NCI-H1930 (cell line): ENCODE data around the gene VPS9D1.

ENCODE experiments used
- DNase-seq, 2 experiments: peaks; one replicate each; lab custom pipeline; 2025; lab: John Stamatoyannopoulos, UW

The VPS9D1 gene

DNA sequence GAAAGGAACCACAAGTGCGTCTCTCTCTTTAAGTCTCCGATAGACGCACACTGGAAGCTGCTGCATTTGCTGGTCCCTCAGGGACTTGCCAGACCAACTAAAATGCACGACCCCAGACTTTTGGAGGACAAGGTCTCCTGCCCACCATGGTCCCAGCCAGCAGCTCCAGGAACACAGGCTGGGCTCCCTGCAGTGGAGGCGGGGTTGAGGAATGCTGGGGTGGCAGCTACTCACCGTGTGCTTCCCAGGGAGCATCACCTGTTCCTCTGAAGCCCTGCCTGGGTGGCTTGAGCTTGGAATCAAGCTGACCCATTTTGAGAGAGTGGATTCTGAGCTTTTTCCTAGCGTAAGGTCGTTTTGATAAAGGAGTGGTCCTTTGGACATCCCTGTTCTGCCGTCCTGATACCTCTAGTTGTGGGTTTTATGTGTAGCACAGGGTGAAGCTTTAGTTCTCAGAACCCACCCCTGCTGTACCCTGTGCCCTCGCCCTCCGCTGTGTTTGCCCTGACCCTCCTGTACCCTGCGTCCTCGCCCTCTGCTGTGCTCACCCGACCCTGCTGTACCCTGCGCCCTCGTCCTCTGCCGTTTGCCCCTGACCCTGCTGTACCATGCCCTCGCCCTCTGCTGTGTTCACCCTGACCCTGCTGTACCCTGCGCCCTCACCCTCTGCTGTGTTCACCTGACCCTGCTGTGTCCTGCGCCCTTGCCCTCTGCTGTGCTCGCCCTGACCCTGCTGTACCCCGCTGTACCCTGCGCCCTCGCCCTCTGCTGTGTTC is 11.6 kb upstream of the VPS9D1 start:
- no peak for DNase-seq

DNA sequence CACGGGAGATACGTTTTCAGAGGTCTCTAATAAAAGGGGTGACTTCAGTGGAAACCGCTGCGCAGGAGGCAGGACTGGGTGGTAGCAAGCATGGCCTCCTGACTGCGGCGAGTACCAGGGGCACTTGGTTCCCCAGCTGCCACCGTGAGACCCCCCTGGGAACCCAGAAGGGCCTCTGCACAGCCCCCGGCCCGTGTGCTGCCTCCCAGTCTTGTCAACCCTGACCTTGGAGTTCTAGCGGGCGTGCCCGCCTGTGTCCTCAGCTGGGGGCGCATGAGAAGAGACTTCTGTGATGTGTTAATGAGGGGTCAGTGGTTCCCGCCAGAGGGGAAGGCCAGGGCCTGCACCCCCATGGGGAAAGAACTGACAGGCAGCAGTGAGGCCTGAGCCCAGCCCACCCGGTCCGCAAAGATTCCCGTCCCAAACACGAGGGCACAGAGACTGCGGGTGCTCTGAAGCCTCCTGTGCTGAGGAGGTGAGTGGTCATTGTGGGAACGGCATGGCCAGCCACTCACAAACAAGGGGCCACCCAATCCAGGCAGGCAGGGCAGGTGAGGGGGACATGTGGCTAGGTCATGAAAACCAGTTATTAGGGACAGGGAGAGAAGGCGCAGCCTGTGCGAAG is 10.0 kb upstream of the VPS9D1 start:
- no peak for DNase-seq

DNA sequence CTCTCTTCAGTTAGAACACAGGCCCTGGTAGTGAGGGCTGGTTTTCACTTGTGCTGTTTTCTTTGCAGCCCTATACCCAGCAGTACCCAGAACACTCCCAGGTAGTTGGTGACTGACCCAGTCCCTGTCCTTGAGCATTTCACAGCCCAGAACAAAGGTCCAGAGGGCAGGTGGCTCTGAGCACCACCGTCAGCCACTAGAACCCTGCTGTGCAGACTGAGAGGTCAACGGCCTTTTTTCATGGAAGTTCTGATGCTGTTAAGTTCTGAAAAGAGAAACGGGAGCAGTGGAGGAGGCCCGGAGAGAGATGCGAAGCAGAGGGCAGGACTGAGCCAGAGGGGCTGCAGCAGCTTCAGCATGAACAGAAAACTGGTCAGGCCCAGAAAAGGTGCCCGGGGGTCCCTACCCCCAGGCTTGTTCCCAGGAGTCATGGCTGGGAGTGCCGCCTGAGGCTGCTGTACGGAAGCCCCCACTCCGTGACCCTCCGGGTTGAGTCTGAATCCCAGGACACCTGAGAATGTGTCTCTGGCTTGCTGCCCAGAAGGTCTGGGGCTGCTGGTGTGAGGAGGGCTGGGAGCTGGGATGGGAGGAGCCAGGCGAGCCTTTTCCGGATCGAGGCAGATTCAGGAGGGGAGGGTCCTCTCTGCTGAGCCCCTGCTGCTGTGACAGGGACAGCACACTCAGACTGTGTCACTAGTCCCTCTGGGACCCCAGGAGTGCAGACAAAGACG is 9.3 kb upstream of the VPS9D1 start:
- DNase-seq, result no peak

DNA sequence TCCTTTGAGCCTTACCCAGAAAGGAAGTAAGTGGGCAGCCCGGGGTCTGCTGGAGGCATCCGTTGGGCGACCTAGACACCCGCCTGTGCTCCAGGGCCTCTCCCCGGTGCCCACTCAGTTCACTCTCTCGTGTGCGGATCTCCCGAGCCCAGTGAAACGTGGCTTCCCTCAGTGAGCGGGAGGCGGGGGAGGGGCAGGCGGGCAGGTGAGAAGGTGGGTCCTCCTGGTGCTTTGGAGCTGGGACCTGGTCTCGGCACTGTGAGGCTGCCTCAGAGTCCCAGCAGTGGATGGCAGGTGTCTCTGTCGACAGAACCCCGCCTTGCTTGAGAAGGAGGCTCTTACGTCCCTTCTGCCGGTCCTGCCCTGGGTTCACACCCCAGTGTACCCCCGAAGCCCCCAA is 8.6 kb upstream of the VPS9D1 start:
- no peak for DNase-seq

DNA sequence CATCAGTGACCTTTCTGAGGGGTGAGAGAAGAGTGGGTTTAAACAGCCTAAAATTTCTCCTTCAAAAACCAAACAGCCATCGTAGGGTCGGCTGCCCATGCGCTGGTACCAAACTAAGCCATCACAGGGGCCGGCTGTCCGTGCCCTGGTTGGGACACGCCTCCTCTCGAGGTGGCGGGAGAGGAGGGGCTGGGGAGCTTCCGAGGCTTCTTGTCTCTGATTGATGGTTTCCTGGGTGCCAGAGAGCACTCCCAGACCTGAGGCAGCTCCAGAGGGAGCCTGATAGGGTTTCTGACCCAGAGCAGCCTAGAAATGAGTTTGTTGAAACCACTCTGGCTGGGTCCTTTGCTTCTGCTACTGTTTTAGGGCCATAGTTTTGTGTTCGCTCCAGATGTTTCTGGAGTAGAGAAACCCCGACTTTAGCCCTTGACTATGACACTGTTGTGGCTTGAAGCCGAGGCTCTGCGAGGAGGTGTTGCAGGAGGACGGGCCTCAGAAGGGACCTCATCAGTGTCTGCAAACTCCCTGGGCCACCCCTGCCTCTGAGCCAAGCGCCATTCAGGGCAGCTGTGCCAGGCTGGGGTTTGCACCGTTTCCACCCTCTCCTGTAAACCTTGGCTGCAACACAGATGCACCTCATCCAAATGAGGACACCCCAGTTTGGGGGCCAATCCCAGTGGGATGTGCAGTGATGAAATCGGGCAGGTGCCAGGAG is 6.9 kb upstream of the VPS9D1 start:
- DNase-seq, result no peak

DNA sequence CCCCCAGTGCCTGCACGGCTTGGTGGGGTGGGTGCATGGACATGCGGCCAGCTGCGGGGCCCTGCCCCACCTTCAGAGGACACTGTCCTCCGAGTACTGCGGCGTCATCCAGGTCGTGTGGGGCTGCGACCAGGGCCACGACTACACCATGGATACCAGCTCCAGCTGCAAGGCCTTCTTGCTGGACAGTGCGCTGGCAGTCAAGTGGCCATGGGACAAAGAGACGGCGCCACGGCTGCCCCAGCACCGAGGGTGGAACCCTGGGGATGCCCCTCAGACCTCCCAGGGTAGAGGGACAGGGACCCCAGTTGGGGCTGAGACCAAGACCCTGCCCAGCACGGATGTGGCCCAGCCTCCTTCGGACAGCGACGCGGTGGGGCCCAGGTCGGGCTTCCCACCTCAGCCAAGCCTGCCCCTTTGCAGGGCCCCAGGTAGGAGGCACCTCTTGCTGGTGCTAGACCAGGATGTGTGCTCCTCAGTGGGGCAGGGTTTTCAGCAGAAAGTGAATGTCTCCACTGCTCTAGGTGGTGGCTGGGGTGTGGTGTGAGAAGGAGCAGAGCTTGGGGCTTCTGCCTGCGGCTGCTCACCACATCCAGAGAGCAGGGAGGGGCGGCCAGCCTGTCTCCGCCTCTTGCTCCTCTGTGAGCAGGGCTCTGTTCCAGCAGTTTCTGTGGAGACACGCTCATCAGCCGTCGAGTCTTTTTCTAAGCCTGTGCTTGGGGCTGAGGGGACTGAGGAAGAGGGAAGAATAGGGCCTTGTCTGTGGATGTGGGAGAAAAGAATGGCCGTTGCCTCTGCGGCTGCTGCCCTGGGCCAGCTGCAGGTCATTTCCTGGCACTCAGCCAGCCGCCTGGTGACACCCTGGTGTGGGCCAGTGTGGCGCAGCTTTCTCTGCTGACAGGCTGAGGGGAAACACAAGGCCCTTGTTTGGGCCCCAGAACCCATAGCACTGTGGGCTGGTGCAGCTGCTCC is 2.9 kb upstream of the VPS9D1 start:
- no peak for DNase-seq

DNA sequence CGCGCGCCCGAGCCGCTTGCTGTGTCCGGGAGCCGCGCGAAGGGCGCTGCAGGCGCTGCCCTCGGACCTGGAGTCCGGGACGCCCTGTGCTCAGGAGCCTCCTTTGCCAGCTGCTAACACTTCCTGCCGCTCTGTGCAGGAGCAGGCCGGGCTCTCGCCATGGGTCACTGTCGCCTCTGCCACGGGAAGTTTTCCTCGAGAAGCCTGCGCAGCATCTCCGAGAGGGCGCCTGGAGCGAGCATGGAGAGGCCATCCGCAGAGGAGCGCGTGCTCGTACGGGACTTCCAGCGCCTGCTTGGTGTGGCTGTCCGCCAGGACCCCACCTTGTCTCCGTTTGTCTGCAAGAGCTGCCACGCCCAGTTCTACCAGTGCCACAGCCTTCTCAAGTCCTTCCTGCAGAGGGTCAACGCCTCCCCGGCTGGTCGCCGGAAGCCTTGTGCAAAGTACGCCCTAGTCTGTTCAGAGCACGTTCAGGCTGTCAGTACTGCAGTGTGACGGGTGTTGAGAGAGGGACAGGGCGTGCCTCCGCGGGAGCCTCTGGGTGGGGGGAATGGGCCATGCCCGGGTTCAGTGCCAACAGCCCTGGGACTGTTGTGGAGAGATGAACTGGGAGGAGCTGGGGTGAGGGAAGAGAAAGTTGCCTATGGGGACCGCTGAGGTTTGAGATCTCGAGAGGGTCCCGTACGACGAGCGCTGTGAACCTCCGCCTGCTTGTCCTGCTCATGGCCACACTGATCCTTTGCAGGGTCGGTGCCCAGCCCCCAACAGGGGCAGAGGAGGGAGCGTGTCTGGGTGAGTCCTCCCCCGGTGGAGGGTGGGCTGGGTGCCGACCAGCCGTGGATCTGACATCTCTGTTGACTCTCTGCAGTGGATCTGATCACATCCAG is 1.9 kb upstream of the VPS9D1 start:
- DNase-seq, result no peak

DNA sequence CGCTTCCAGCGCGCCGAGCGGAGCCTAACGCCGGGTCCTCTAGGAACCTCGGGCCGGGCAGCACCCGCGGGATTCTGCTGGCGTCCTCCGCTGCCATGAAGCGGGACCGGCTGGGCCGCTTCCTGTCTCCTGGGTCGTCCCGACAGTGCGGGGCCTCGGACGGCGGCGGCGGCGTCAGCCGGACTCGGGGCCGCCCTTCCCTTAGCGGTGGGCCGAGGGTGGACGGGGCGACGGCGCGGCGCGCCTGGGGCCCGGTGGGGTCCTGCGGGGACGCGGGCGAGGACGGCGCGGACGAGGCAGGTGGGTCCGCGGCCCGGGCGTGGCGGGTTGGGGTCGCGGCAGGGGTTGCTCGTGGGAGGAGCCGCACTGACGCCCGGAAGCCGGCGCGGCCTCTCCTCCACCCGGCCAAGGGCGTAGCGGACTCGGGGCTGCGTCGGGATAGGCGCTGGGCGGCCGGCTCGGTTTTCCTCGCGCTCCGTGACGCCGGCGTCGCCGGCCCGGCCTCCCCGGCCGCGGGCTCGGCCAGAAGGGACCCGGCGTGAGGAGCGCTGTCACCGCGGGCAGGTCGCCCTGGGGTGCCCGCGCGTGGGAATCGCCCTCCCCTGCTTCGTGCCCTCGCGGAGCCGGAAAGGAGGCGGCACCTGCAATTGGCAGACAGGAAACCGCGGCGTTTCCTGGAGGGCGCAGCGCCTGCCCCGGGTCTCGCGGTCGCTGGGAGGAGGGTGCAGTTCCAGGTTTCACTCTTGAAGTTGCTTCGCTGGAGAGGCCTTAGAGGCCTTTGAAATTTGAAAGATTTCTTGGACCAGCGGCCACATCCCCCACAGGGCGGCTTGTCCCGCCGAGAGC is 1.1 kb upstream of the VPS9D1 start:
- no peak for DNase-seq

DNA sequence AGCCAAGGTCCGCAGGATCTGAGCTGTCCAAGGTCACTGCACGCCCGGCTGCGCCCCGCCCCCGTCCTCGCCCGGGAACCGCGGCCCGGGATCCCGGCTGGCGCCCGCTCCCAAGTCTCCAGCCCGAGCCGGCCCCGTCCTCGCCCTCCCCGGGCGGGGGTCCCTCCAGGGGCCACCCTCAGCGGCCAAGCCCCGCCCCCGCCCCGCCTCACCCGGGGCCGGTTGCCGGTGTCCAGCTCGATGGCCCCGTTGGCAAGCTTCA is 216 bp downstream of the VPS9D1 start:
- DNase-seq, result no peak

DNA sequence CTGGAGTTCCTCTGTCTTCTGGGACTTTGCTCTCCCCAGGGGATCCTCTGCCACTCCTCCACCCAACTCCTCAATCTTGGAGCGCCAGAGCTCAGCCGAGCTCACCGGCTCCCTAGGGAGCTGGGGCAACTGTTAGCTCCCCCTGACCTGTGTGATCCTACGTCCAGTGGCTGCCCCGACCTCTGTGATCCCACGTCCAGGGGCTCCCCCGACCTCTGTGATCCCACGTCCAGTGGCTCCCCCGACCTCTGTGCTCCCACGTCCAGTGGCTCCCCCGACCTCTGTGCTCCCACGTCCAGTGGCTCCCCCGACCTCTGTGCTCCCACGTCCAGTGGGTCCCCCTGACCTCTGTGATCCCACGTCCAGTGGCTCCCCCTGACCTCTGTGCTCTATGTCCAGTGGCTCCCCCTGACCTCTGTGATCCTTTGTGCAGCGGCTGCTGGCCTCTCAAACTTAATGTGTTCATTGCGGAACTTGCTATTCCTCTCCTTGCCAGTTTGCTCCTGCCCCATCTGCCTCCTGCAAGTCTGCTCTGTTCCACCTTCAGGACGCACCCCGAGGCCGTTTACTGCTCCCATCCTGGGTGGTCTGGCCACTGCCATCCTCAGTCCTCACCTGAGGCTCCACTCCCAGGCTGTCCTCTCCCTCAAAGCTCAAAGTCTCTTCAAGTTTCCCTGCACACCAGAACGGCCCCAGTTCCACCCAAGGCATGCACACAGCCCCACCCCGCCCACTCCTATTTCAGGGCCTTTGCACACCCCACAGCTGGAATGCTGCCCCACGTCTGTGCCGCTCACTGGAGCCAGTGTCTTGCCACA is 2.8 kb downstream of the VPS9D1 start:
- no peak for DNase-seq

DNA sequence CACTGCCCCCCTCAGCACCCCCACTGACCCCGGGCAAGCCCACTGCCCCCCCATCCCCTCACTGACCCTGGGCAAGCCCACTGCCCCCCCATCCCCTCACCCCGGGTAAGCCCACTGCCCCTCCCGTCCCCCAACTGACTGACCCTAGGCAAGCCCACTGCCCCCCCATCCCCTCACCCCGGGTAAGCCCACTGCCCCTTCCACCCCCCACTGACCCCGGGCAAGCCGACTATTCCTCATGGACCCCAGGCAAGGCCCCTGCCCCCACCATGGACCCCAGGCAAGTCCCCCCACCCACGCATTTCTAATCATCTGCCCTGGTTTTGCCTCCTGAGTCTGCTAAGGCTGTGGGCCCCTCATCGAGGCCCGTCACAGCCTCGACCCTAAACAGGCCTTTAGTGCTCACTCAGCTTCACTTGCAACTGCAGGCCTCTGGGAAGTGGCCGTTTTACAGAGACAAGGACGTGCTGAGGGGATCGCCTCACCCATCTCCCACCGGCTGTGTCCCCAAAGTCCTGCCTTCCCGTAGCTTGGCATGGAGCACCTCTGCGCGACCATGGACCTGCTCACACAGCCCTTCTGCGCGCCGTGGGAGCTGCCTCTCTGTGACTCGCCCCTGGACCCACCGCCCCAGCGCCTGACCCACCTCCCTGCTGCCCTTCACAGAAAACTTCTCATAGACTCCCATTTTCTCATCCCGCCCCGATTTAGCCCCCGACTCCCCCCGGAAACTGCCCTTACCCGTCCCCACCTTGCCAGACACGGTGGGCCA is 3.6 kb downstream of the VPS9D1 start:
- no peak for DNase-seq

DNA sequence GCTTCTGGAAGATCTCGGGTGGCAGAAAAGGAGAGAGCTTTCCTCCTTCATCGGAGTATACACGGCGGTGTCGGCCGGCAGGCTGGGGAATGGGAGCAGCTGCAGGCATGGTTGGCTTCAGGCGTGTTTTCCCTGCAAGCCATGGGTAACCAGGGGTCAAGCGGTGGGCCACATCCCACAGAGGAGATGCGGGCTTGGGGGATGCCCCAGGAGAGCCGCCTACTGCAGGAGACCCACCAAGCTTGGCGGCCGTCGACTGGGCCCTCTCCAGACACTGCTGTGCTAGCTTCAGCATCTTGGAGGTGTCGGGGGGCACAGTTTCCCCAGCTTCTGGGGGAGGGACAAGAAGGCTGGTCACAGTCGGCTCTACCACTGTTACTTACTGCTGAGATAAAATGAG is 4.2 kb downstream of the VPS9D1 start:
- DNase-seq, result no peak

DNA sequence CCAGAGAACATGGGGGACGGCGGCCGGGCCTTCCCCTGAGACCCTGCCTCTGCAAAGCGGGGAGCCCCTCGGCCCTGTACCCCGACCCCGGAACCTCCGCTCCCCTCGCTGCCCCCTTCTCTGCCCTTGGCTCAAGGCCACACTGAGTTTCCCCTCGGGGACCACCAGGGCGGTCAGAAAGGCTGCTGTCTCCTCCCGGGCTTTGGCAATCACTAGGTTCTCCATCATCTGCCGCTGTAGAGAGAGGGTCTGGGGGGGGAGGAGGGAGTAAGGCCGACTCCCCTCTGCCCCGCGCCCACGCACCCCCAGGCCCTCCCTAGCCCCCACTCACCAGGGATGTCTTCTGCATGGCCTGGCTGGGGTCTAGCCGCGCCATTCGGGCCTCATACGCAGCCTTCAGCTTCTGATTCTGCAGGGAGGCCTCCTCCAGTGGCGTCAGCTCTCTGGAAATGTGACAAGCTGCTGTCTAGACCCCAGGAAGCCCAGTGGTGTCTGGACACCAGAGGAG is 8.4 kb downstream of the VPS9D1 start:
- DNase-seq, result no peak

DNA sequence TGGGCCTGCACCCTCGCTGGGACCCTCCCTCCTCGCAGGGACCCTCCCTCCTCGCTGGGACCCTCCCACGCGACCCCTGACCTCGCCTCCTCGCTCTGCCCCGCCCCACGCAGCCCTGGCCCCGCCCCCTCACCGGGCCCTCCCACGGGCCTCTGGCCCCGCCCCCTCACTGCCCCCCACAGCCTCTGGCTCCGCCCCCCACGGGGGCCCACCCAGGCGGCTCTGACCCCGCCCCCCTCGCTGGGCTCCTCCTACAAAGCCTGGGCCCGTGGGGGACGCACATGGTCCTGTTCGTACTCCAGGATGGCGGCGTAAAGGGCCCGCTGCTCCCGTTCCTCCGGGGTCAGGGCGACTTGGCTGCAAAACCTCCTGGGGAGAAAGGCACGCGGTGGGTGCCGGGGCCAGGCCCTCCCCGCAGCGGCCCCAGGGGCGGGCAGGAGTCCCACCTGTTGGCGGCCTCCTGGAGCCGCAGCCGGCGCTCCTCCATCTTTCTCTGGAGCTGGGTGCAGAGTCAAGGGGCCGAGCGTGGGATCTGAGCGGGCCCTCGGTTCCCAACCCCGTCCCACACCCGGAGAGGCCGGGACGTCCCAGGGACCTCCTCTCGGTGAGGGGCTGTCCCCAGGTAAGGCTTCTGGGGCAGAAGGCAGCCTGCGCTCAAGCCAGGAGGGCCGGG is 9.0 kb downstream of the VPS9D1 start:
- DNase-seq, result no peak

DNA sequence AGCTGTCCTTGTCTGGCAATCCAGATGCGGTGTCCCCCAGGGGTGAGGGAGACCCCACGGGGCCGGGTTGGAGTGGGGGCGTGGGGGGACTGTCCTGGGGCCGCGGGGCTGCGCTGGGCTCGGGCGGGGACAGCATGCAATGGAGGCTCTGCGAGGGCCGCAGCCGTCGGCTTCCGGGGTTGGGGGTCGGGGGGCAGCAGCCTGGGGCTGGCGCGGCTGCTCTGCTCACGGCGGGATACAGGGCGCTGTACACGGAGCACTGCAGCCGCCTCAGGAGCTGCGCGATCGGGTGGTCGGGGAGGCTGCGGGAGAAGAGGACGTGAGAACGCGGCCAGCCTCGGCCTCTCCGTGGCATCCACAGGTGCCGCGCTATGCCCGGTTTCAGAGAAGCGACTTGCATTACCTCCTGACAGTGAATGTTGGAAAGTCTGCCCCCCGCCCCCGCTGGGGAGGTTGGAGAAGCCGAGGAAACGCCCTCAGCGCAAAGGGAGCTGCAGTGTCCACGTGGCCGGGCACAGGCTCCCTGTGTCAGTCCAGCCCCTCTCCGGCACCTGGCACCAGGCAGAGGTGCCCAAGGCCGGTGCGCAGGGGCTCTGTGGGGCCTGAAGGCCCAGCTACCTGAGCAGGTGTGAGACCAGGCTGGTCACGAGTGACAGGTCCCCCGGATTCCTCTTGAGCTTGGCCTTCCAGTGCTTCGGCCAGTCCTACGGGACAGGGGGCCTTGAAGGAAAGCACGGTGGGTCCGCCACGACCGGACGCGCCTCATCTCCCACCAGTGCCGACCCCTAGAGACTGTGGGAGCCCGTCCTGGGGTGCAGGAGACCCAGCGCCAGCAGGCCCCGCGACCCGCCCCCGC is 9.8 kb downstream of the VPS9D1 start:
- DNase-seq, result no peak

DNA sequence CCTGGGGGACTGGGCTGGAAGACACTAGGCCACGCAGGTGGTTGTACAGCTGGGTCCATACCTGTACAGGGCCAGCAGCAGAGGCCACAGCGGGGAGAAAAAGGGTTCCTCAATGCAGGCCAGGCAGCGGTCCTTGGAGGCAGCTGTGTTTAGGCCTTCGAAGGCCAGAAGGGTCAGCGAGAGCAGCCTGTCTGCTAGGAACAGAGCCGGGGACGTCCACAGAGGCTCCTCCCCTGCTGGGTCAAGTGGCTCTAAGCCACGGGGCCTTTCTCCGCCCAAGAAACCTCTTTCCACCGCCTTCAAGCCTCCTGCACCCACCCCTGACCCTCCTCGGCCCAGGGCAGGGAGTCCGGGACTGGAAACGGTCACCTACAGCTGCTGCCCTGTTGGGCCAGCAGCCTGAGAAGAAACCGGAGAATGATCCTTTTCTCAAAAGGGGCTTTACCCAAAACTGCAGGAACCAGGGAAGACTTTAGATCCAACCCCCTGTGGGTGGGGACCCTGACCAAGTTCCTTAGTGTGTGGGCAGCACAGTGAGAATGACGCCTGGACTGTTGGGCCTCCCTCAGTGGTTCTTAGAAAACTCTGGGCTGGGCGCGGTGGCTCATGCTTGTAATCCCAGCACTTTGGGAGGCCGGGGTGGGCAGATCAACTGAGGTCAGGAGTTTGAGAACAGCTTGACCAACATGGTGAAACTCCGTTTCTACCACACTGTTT is 10.8 kb downstream of the VPS9D1 start:
- no peak for DNase-seq
